AG09309 (cell line): ENCODE data around the gene HSPBAP1.

Source experiments
- DNase-seq: peaks from one replicate; pipeline ENCODE4 v3.0.0-alpha.2; 2010; ENCODE audit warnings: low read depth
- H3K4me3 ChIP-seq: 2 replicates; pipeline ENCODE4 v1.5.1; 2011; ENCODE audit warnings: mild to moderate bottlenecking, low read depth, low read length, moderate library complexity; ENCODE audit not compliant: control insufficient read depth
- TF ChIP-seq, protein P1 (sequence below): IDR thresholded peaks from 2 replicates; pipeline ENCODE4 v1.5.1; 2011; ENCODE audit warnings: mild to moderate bottlenecking, low read depth, low read length, inconsistent platforms; ENCODE audit not compliant: insufficient read depth, control insufficient read depth; ENCODE audit errors: missing control alignments

Gene HSPBAP1

GRCh38 chr3:122786066-122786465 is 7.6 kb downstream of the HSPBAP1 start:
- TF ChIP-seq, protein P1, sequence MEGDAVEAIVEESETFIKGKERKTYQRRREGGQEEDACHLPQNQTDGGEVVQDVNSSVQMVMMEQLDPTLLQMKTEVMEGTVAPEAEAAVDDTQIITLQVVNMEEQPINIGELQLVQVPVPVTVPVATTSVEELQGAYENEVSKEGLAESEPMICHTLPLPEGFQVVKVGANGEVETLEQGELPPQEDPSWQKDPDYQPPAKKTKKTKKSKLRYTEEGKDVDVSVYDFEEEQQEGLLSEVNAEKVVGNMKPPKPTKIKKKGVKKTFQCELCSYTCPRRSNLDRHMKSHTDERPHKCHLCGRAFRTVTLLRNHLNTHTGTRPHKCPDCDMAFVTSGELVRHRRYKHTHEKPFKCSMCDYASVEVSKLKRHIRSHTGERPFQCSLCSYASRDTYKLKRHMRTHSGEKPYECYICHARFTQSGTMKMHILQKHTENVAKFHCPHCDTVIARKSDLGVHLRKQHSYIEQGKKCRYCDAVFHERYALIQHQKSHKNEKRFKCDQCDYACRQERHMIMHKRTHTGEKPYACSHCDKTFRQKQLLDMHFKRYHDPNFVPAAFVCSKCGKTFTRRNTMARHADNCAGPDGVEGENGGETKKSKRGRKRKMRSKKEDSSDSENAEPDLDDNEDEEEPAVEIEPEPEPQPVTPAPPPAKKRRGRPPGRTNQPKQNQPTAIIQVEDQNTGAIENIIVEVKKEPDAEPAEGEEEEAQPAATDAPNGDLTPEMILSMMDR, result no peak
- no peak overlapping the region for H3K4me3 ChIP-seq
- no peak for DNase-seq

- TF ChIP-seq, protein P1, result no peak
- H3K4me3 ChIP-seq, result no peak overlapping the region
- DNase-seq, result no peak
Observed at GRCh38 chr3:122785231-122785630, 8.4 kb downstream of the HSPBAP1 start.

DNA sequence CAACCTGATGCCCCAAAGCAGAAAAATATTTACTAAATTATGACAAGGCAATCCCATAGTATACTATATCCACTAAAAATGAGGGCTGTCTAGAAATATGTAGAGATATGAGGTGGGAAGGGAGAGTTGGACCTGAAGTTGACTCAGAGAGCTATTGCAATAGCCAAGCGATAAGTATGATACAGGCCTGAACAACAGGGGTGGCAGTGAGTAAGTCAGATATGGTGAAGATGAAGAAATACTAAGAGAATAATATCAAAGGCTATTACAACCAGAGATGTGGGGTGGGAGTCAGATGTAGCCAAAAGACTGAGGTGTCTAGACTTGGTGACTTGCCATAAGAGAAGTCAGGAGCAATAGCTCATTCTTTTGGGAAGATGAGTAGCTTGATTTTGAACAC is 9.2 kb downstream of the HSPBAP1 start:
- no peak overlapping the region for H3K4me3 ChIP-seq
- TF ChIP-seq, protein P1, result no peak
- no peak for DNase-seq

DNA sequence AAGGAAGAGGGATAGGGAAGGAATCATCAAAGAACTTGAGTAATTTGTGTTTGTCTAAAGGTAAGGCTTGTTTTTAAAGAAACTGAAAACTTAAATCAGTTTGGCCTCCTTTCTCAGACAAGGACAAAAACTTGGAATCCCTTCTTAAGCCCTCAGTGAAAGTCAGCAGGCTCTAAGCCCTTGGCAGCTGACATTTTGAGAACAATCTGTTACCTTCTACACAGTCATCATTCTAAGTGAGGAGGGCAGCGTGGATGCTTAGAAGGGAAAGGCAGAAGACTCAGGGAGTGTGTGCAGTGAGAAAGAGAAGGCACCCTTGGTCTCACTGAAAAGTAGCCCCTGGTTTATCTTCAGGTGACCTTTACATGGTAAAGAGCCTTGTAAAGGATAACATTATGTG is 10.8 kb downstream of the HSPBAP1 start:
- no peak overlapping the region for H3K4me3 ChIP-seq
- TF ChIP-seq, protein P1, result no peak
- no peak for DNase-seq

DNA sequence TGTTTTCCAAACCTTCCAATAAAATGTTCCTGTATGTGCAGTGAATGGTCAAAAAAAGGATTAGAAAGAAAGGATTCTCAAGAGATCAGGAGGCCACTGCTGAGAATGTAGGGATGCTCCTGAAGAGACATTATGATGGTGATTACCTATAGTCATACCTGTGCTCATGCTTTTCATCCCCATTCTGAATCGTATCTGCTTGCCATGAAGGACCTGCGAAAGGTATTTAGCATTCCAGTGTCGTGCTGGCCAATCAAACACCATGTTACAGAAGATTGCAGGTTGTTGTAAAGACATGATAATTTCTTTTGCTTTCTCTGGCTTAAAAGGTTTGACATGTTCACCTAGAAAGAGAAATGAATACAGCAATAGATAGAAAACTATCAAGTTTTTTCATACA is 16.1 kb downstream of the HSPBAP1 start:
- no peak overlapping the region for H3K4me3 ChIP-seq
- TF ChIP-seq, protein P1, result no peak
- no peak for DNase-seq

DNA sequence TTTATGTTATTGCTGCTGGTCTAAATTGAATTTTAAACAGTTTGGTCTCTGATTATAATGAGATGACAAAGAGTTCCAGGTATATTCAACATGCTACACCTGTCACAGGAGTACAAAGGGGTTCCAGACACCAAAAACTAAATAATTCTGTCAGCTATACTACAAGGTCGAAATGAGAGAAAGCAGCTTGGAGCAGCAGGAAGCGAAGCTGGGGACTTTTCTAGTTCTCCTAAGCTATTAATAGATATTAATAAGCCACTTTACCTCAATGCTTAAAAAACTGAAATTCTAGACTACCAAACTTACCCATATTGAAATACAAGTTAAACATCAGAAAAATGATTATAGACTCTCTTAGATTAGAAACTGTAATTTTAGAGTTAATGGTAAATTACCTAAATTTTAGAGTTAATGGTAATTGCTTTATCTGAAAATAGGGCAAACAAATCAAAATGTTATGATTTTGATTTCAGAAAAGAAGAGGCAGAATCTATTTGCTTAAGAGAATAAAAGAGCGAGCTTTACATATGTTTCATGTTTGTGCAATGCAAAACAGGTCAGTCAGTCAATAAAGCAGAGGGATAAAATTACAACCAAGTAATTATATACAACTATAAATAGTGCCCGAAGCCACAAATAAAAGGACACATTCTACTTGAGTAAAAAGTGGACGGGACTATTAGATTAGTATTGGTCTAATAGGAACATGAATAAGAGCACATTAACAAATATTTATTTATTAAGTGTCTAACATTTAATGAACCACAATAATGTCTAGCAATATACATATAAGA is 16.8 kb downstream of the HSPBAP1 start:
- H3K4me3 ChIP-seq, result no peak overlapping the region
- TF ChIP-seq, protein P1, result no peak
- no peak for DNase-seq
